Epithelial cell of esophagus (primary cell): ENCODE data around the gene BRCA2.

Source experiments
- DNase-seq: peaks from one replicate; pipeline ENCODE4 v3.0.0; 2010; ENCODE audit warnings: low read depth
- H3K4me3 ChIP-seq: 2 replicates; pipeline ENCODE4 v1.5.1; 2011; ENCODE audit warnings: mild to moderate bottlenecking, low read length, control low read depth
- CTCF ChIP-seq: IDR thresholded peaks from 2 replicates; pipeline ENCODE4 v1.5.1; 2011; ENCODE audit warnings: low read depth, mild to moderate bottlenecking, low read length, control low read depth, inconsistent platforms; ENCODE audit not compliant: insufficient read depth; ENCODE audit errors: missing control alignments

BRCA2 gene

GRCh38 chr13:32315238-32316027 is at the start of gene BRCA2, which contains the start of gene ZAR1L:
TSS of gene BRCA2 (plus strand) at chr13:32315508. CDS start at chr13:32316461, 953 bp downstream.
TSS of gene ZAR1L (minus strand) at chr13:32315363. CDS start at chr13:32311925, 3,438 bp downstream.
- TF ChIP-seq CTCF, result no peak

GRCh38 chr13:32265726-32266125 is 49.6 kb upstream of the BRCA2 start:
- no peak for DNase-seq
- no peak overlapping the region for H3K4me3 ChIP-seq
- TF ChIP-seq CTCF, result no peak

More at GRCh38 chr13:32315238-32316027, at the start of gene BRCA2, which contains the start of gene ZAR1L:
- peak within 1 kb of the TSS; percentile 93 for H3K4me3 ChIP-seq
- peak; percentile 89 for DNase-seq

- no peak for DNase-seq
- TF ChIP-seq CTCF, result no peak
- no peak overlapping the region for H3K4me3 ChIP-seq
Measured at GRCh38 chr13:32266130-32266529, 49.2 kb upstream of the BRCA2 start.

- DNase-seq, result peak; percentile 66
- peak; percentile 85 for TF ChIP-seq CTCF
- H3K4me3 ChIP-seq, result no peak overlapping the region
Measured at GRCh38 chr13:32267836-32268439, 47.4 kb upstream of the BRCA2 start.

- no peak overlapping the region for H3K4me3 ChIP-seq
- peak; percentile 52 for DNase-seq
- TF ChIP-seq CTCF, result no peak
Measured at GRCh38 chr13:32272021-32272683, 43.2 kb upstream of the BRCA2 start.

GRCh38 chr13:32277839-32278238 is 37.5 kb upstream of the BRCA2 start:
- no peak overlapping the region for H3K4me3 ChIP-seq
- DNase-seq, result no peak
- no peak for TF ChIP-seq CTCF
